Measurements from ENCODE around the gene ADORA1.

Gene ADORA1

DNA sequence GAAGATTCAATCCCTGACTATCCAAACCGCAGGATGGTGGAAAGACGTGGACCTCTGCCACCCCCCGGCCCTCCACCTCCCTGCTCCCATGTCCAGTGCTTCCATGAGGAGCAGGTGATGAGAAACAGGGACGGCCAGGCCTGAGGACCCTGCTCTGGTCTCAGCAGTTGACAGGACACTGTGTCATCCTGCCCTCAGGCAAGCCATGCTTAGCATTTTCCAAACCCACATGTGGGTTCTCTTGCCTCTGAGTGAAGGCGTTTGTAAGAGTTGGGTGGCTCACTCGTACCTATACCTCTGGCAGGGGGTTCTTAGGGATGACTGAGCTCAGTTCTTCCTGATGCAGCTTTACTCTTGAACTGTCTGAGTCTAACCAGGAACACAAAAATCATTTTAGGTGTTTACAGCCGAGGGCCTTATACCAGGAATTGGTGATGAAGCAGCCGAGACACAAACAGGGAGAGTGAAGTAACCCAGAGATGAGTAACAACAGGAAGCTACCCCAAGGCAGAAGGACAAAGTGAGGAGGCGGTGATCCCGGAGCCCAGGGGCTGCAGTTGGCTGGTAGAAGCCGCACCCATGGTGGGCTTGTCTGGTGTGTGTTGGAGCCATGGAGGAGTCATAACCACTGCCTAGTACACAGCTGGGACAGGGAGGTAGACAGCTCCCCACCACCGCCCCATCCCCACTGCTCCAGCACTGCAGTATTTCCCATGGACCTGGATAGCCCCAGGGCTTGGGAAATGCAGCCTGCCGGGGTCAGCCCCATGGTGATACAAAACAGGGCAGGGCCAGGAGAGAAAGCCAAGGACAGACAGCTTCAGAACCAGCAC, 26.7 kb downstream of the ADORA1 start:
- DNase-seq (ENCODE audit: low read depth in 2 of 2, low spot score in 1 of 2), result no peak

DNA sequence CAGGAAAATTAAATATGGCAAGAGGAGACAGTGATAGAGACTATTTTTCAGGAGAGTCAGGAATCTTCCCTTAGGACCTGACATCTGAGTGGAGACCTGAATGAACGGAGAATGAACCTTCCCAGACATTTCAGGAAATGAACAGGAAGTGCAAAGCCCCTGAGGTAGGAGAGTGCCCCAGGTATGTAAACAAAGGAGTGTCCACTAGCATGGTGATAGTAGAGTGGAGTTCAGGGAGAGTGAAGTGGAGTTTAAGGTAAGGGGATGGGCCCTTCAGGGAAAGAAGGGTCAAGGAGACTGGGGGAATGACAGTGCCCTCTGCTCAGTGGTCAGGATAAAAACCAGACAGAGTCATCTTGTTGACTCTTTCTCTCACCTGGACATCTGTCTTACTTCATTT, 28.8 kb downstream of the ADORA1 start:
- DNase-seq (ENCODE audit: low read depth in 2 of 2, low spot score in 1 of 2), result no peak

DNA sequence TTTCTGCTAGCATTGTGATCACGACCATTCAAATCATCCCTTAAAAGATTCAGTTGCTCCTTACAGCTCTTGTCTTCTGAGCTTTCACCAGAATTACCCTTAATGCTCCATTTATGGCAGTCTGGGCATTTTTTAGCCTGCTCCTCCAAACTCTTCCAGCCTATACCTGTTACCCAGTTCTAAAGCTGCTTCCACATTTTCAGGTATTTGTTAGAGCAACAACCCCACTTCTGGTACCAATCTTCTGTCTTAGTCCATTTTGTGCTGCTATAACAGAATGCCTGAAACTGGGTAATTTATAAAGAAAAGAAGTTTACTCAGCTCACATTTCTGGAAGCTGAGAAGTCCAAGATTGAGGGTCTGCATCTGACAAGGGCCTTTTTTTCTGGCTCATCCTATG, 30.9 kb downstream of the ADORA1 start:
- no peak for DNase-seq (ENCODE audit: low read depth in 2 of 2, low spot score in 1 of 2)

DNA sequence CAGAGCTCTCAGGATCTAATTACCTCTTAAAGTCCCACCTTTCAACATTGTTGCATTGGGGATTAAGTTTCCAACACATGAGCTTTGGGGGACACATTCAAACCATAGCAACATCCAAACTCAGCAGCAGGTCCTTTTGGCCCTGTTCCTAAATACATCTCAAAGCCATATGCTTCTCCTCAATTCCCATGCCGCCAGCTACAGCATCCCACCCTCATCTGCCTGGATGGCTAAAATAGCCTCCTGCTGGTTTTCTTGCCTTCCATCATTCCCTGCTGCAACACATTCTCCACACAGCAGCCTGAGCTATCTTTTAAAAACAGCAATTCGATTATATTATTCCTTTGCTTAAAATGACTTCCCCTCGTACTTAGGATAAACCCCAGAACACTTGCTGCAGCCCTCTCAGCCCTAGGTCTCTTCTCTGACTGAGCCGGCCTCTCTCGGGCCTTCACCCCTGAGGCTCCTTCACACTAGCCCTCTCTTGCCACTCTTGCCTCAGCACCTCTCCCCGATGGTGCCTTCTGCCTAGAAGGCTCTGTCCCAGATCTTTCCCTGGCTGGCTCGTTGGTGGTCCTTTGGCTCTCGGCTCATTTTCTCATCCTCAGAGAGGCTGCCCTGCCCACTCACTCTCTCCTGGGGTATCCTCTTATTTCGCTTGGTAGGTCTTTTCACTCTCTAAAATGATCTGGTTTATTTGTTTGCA, 31.6 kb downstream of the ADORA1 start:
- DNase-seq (ENCODE audit: low read depth in 2 of 2, low spot score in 1 of 2), result no peak

DNA sequence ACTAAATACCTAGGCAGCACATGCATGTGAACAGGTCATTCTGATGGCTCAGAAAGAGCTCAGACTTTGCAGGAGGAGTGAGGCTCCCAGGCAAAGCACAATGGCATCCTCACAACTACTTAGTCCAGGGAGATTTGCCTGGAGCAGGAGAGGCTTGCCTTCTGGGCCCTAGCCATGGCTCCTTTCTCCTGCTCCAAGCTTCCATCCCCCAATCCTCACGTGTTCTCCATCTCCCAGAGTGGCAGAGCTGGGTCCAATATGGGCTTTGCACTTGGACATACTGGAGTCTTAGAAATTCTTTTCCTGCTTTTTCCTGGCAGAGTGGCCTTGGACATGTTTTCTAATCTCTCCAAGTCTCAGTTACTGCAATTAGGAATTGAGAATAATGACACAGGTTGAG, 32.3 kb downstream of the ADORA1 start:
- DNase-seq (ENCODE audit: low read depth in 2 of 2, low spot score in 1 of 2), result no peak

DNA sequence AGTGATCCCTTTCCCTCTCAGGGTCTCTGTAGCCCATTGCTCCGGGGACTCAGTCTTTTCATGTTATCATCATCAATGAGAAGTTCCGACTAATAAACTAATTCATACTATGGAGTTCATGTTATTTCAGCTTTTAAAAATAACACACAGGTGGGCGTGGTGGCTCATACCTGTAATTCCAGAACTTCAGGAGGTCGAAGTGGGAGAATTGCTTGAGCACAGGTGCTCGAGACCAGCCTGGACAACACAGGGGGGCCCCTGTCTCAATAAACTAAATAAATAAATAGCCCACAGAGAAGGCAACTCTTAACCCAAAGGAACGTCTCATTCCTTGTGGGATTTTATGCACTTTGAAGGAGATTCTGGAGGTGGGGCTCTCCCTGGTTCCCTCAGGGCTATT, 33.6 kb downstream of the ADORA1 start:
- DNase-seq (ENCODE audit: low read depth in 2 of 2, low spot score in 1 of 2), result no peak

DNA sequence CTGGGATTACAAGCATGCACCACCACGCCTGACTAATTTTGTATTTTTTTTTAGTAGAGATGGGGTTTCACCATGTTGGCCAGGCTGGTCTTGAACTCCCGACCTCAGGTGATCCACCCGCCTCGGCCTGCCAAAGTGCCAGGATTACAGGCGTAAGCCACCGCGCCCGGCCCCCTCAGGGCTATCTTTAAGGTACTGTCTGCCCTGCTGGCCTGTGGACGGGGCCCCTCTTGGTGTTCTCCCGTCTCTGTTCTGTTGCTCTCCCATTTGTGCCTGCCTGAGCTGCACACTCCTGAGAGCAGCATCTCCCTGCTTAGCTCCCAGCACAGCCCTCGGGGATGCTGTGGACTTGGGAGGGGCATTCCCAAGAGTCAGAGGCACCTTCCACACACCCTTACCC, 34.2 kb downstream of the ADORA1 start:
- no peak for DNase-seq (ENCODE audit: low read depth in 2 of 2, low spot score in 1 of 2)

DNA sequence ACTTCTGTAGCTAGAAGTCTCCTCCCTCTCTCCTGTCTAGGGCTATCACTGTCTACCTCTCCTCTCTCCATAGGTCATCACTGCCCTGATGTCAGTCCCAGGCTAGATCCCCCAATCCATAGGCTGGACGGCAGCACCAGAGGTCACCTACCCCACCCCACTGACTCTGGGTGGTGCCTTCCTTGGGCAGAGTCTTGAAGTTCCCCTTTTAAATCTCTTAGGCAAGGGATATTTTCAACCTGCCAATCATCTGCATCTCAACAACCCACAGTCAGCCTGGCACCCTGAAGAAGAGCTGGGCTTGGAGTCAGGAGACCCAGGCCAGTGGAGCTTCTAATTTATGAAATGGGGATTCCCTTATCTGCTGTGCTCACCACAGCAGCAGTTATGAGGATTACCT, 34.9 kb downstream of the ADORA1 start:
- DNase-seq (ENCODE audit: low read depth in 2 of 2, low spot score in 1 of 2), result no peak

DNA sequence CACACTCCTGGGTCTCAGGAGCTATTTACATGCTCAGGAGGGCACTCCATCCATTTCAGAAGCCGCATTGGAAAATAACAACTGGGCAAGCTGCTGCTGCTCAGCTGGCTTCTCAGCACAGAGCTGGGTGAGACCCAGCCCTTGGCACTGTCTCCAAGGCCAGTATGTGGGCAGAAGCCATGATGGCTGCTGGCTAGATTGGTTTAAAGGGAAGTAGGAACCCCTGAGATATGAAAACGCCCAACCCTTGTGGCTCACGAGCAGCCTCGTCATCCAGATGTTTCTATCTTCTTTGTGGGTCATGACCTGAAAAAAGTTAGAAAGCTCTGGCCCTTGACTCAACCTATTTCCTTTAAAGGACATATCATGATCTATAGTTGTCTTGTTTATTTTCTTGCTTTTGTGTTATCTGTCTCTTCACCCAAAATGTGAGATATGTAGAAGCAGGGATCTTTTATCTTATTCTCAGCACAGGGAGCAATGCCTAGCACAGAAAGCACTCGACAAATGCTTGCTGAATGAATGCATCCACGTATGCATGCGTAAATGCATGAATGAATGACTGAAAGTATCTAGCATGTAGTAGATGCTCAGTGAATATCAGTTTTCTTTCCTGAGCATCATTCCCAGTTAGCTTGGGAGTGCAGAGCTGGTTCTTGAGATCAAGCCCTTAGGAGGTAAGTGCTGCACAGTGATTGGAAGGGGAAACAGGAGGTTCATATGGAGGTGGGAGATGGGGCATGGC, 36.5 kb downstream of the ADORA1 start:
- DNase-seq (ENCODE audit: low read depth in 2 of 2, low spot score in 1 of 2), result no peak

DNA sequence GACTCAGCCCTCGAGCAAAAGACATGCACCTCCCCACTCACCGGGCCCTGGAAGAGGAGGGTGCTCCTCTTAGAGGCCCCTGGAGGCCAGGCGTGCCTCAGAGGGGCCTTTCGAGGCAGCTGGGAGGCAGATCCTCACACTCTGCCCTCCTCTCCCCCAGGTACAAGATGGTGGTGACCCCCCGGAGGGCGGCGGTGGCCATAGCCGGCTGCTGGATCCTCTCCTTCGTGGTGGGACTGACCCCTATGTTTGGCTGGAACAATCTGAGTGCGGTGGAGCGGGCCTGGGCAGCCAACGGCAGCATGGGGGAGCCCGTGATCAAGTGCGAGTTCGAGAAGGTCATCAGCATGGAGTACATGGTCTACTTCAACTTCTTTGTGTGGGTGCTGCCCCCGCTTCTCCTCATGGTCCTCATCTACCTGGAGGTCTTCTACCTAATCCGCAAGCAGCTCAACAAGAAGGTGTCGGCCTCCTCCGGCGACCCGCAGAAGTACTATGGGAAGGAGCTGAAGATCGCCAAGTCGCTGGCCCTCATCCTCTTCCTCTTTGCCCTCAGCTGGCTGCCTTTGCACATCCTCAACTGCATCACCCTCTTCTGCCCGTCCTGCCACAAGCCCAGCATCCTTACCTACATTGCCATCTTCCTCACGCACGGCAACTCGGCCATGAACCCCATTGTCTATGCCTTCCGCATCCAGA, 37.7 kb downstream of the ADORA1 start:
- no peak for DNase-seq (ENCODE audit: low read depth in 2 of 2, low spot score in 1 of 2)

DNA sequence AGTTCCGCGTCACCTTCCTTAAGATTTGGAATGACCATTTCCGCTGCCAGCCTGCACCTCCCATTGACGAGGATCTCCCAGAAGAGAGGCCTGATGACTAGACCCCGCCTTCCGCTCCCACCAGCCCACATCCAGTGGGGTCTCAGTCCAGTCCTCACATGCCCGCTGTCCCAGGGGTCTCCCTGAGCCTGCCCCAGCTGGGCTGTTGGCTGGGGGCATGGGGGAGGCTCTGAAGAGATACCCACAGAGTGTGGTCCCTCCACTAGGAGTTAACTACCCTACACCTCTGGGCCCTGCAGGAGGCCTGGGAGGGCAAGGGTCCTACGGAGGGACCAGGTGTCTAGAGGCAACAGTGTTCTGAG, 38.3 kb downstream of the ADORA1 start:
- DNase-seq (ENCODE audit: low read depth in 2 of 2, low spot score in 1 of 2), result no peak

DNA sequence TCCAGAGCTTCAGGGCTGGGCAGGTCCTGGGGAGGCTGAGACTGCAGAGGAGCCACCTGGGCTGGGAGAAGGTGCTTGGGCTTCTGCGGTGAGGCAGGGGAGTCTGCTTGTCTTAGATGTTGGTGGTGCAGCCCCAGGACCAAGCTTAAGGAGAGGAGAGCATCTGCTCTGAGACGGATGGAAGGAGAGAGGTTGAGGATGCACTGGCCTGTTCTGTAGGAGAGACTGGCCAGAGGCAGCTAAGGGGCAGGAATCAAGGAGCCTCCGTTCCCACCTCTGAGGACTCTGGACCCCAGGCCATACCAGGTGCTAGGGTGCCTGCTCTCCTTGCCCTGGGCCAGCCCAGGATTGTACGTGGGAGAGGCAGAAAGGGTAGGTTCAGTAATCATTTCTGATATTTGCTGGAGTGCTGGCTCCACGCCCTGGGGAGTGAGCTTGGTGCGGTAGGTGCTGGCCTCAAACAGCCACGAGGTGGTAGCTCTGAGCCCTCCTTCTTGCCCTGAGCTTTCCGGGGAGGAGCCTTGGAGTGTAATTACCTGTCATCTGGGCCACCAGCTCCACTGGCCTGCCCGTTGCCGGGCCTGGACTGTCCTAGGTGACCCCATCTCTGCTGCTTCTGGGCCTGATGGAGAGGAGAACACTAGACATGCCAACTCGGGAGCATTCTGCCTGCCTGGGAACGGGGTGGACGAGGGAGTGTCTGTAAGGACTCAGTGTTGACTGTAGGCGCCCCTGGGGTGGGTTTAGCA, 38.8 kb downstream of the ADORA1 start:
- no peak for DNase-seq (ENCODE audit: low read depth in 2 of 2, low spot score in 1 of 2)

DNA sequence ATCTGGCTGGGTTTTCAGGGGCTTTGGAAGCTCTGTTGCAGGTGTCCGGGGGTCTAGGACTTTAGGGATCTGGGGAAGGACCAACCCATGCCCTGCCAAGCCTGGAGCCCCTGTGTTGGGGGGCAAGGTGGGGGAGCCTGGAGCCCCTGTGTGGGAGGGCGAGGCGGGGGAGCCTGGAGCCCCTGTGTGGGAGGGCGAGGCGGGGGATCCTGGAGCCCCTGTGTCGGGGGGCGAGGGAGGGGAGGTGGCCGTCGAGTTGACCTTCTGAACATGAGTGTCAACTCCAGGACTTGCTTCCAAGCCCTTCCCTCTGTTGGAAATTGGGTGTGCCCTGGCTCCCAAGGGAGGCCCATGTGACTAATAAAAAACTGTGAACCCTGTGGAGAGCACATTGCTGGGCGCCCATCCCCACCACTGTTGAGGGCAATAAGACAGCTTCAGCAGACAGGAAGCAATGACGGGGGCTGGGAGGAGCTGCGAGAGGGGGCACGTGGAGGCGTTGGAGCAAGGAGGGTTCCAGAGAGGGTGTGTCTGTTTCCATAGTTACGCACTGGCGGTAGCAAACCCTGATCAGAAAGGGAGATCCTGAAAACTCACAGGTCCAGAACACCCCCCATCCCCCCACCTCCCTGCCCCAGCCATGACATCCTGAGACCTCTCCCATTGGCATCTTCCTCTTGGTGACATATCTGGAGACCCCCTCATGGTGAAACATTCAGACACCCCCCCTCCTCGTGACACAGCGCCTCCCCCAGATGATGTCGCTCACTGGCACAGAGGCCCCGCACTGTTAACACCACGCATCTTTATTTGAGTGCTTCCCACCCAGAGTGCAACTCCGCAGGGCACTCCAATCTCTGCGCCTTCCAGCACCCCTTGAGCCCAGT, 39.7 kb downstream of the ADORA1 start:
- DNase-seq (ENCODE audit: low read depth in 2 of 2, low spot score in 1 of 2), result no peak

DNA sequence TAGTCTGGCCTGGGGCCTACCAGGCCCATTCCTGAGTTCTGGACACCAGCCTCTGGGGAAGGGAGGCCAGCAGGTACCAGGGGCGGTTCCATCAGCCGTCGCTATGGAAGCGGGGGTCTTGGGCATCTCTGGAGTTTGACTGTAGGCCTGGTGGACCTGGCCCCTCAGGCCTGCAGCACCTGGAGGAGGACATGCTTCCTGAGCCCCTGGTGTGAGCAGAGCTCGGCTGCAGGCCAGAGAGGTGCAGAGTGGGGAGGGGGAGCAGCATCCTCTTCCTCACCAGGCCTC, 40.3 kb downstream of the ADORA1 start:
- no peak for DNase-seq (ENCODE audit: low read depth in 2 of 2, low spot score in 1 of 2)

DNA sequence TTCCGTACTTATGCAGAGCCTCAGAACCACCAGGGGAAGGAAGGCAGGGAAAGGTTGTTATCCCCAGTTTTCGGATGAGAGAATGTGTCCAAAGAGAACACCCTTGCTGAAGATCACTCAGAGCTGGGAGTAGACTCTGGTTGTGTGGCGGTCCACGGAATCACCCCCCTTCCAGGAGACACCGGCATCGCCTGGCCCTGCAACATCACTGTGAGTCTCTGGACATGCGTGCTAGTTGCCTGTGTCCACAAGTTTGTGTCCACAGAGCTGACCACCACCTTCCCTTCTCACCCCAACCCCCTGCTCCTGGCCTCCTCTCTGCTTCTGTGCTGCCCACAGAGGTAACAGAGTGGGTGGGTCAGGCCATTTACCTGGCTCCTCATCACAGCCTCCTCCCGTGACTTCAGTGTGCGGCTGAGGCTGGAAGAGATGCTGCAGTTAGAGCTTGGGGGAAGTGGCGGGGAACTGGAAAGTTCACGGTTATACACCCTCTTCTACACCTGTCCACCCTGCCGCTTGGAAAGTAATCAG, 40.8 kb downstream of the ADORA1 start:
- DNase-seq (ENCODE audit: low read depth in 2 of 2, low spot score in 1 of 2), result no peak

DNA sequence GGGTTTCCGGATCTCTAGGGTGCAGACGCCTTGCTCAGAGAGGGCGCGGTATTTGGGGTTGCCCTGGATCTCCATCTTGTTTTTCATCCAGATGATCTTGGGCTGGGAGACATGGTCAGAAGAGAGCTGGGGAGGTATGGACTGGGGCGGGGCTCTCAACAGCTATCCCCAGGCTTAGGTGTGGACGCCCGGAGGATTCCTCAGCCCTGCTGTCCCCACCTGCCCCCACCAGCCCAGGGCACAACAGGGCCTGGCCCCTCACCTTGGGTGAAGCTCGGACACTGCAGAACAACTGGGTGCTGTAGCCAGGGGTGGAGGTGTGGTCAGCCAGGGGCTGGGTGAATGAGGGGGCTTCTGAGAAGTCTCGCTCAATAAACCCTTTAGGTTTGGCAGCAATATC, 41.5 kb downstream of the ADORA1 start:
- no peak for DNase-seq (ENCODE audit: low read depth in 2 of 2, low spot score in 1 of 2)

DNA sequence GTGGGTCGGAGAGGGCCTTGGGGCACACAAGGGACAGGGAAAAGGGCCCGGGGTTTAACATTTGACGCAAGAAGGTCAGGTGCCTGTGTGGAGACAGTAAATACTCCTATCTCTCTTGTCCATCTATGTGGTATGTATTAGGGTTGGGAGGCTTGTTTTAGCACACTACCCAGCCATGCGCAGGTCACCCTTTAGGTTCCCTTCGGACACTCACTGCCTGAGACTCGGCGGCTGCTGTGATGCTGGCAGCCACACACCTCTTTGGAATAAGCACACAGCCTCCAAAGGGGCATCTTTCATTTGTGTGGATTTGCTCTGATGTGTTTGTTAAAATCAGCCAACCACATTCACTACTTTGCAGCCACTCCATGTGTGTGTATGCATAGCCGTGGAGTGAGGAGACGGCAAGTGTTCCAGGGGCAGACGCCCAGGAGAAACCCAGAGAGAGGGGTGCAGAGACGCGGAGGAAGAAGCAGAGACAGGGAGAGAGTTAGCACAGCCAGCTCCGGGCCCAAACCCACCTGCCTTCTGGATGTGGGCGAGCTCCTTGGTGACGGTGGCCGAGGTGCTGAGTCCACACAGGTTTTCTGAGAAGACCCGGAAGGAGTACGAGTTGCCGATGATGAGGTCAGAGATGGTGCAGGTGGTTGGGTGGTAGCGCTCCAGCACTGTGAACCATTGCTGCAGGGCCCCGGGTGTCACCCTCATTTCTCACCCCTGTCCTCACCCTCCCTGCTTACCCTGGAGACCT, 42.4 kb downstream of the ADORA1 start:
- DNase-seq (ENCODE audit: low read depth in 2 of 2, low spot score in 1 of 2), result no peak

DNA sequence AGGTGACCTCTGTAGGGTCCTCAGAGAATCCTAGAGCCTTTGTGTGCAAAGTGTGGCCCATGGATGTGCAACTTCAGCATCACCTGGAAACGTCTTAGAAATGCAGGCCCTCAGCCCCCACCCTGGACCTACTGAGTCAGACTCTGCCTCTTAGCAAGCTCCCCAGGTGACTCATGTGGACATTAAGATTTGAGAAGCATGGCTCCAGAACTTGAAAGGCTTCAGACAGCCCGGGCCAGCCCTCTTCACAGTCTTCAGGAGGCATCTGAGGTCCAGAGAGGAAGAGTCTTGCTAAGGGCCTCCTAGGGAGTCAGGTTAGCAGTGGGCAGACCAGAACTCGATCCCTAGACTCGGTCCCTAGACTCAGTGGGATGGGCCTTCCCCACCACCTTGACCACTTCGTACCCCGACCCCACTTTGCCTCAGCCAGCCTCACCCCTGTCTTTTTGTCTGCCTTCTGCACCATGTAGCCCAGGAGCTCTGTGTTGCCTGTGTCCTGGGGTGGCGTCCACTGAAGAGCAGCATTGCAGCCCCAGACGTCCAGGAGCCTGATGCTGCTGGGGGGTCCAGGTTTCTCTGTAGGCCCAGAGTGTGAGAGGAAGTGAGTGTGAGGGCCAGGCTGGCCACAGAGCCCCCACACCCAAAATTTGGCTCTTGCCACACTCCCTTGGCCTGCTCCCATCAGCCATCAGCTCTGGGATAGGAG, 43.3 kb downstream of the ADORA1 start:
- DNase-seq (ENCODE audit: low read depth in 2 of 2, low spot score in 1 of 2), result no peak
